GM13976 (cell line): ENCODE measurements around the gene SOX3.

Experiments used
- DNase-seq: peaks from one replicate; pipeline ENCODE4 v3.0.0; 2012; ENCODE audit warnings: low spot score
- in situ Hi-C: fragments of 300-500 bp; cut with MboI; formaldehyde crosslinking; loops from one replicate; pipeline ENCODE4 v1.12.0; 2022; ENCODE audit warnings: low sequenced_read_pairs, mixed read lengths, inconsistent platforms; ENCODE audit not compliant: unreplicated experiment
- TF ChIP-seq, protein P1 (sequence below): IDR thresholded peaks from 2 replicates; pipeline ENCODE4 v1.5.1; 2012; ENCODE audit warnings: borderline replicate concordance, mild to moderate bottlenecking; ENCODE audit not compliant: insufficient read depth; ENCODE audit errors: extremely low read depth, missing control alignments, control extremely low read depth

The SOX3 gene

GRCh38 chrX:140500441-140500840 is 4.4 kb downstream of the SOX3 start:
- TF ChIP-seq, protein P1, sequence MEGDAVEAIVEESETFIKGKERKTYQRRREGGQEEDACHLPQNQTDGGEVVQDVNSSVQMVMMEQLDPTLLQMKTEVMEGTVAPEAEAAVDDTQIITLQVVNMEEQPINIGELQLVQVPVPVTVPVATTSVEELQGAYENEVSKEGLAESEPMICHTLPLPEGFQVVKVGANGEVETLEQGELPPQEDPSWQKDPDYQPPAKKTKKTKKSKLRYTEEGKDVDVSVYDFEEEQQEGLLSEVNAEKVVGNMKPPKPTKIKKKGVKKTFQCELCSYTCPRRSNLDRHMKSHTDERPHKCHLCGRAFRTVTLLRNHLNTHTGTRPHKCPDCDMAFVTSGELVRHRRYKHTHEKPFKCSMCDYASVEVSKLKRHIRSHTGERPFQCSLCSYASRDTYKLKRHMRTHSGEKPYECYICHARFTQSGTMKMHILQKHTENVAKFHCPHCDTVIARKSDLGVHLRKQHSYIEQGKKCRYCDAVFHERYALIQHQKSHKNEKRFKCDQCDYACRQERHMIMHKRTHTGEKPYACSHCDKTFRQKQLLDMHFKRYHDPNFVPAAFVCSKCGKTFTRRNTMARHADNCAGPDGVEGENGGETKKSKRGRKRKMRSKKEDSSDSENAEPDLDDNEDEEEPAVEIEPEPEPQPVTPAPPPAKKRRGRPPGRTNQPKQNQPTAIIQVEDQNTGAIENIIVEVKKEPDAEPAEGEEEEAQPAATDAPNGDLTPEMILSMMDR = no peak
- in situ Hi-C loops = no loop called here
- DNase-seq = no peak

DNA sequence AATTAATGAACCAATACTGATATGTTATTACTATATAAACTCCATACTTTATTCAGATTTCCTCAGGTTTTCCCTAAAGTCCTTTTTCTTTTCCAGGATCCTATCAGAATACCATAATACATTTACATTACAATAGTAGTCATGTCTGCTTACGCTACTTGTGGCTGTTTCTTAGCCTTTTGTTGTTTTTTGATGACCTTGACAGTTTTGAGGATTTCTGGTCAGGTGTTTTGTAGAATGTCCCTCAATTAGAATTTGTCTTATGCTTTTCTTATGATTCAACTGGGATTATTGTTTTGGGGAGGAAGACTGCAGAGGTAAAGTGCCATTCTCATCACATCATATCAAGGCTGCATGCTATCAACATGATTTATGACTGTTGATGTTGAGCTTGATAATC is 9.1 kb downstream of the SOX3 start:
- DNase-seq = no peak
- in situ Hi-C loops = no loop called here
- TF ChIP-seq, protein P1 = no peak

DNA sequence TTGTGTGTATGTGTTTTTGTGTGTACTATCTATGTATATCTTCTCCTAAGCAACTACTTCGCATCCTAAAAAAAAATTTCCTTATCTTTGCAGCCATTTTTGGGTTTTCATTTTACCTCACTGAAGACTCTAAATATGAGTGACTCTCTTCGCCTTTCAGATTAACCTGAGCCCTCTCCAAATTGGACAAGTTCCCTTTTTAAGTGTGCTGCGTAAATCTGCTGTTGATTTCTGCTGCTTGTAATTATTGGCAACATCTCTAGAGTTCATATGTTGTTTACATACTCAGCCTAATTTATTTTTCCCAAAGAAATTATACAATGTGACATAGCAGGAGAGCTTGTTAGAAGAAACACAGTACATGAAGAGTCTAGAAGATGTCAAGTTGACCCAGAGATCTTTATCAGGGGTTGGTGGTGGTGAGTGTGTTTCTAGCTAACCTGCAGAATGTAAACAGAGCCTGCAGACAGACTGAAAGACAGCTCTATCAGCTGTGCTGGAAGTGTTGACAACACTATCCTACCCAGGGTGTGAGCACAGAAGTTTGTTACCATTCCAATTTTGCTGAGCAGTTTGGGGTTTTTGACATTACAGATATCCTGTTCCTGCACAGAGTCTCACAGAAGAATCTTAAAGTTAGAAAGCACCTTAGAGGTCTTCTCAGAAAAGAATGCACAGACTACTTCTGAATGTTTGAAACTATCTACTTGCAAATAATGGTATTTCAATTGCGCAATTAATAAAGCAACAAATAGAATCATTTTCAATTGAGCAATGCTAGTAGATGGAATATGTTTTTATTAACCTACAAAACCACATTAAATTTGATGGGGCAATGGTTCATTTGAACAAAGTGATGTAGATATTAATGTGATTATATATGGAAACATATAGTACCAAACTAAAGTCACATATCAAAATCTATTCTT is 12.5 kb downstream of the SOX3 start:
- in situ Hi-C loops = no loop called here
- DNase-seq = no peak
- TF ChIP-seq, protein P1 = no peak

DNA sequence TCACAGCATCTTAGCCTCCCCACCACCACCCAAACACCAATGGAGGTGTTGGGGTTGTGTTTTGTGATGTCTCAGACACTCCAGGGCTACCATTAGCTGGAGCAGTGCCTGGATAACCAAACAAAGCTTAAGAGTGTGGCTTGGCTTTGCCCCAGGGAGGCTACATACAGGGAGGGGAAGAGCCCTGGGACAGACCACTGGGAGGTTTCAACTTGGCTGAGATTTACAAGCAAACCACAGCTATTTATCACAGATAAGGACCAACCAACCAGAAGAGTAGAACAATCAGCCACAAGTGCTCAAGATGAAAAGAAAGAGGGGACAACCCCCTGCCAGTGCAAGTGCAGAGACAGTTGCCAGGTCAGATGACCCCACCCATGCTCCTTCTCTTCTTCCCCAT is 24.1 kb downstream of the SOX3 start:
- in situ Hi-C loops = no loop called here
- TF ChIP-seq, protein P1 = no peak
- DNase-seq = no peak

- no peak for DNase-seq
- in situ Hi-C loops = no loop called here
- TF ChIP-seq, protein P1 = no peak
Measured at GRCh38 chrX:140477987-140478386, 26.9 kb downstream of the SOX3 start.

- TF ChIP-seq, protein P1 = no peak
- DNase-seq = no peak
- in situ Hi-C loops = no loop called here
Measured at GRCh38 chrX:140475025-140475424, 29.8 kb downstream of the SOX3 start.
